SK-N-MC (cell line): Measurements from ENCODE around the gene GALNTL6.

Experiments
- EZH2 ChIP-seq: fragments of 200-600 bp; sonication (generic); IDR thresholded peaks from one replicate; pipeline ENCODE4 v1.6.1; 2017; ENCODE audit warnings: antibody characterized with exemption
- FOXP2 ChIP-seq: optimal IDR thresholded peaks from 2 replicates; pipeline ENCODE3; 2011; ENCODE audit warnings: mild to moderate bottlenecking, moderate library complexity; ENCODE audit not compliant: insufficient read depth; ENCODE audit errors: extremely low read length, control extremely low read depth
- POLR2AphosphoS5 ChIP-seq: IDR thresholded peaks from 2 replicates; pipeline ENCODE4 v1.6.1; 2012; ENCODE audit warnings: mild to moderate bottlenecking, low read depth, low read length, borderline replicate concordance

GRCh38 chr4:173009129-173009823, 1196.1 kb downstream of the GALNTL6 start:
- TF ChIP-seq FOXP2: no peak
- TF ChIP-seq EZH2: no peak
- no peak for TF ChIP-seq POLR2AphosphoS5
